Choroid plexus epithelial cell (primary cell): ENCODE results near the gene ZSCAN10.

Experiments
- DNase-seq: peaks from one replicate; pipeline ENCODE4 v3.0.0-alpha.2; 2010; ENCODE audit warnings: low read depth
- H3K4me3 ChIP-seq: 2 replicates; pipeline ENCODE4 v1.5.1; 2011; ENCODE audit warnings: low read depth, mild to moderate bottlenecking, control low read depth, low read length, moderate library complexity
- CTCF ChIP-seq: conservative IDR thresholded peaks from 2 replicates; pipeline ENCODE4 v1.5.1; 2011; ENCODE audit warnings: low read depth, mild to moderate bottlenecking, control low read depth, inconsistent platforms, low read length, moderate library complexity

Gene ZSCAN10

GRCh38 chr16:3063625-3064386 lies 35.3 kb downstream of the ZSCAN10 start:
- TF ChIP-seq CTCF: no peak

GRCh38 chr16:3062553-3062952 lies 36.5 kb downstream of the ZSCAN10 start:
- no peak for DNase-seq
- TF ChIP-seq CTCF: no peak
- H3K4me3 ChIP-seq: no peak overlapping the region

More at GRCh38 chr16:3063625-3064386, 35.3 kb downstream of the ZSCAN10 start:
- DNase-seq: no peak
- H3K4me3 ChIP-seq: no peak overlapping the region

- no peak for TF ChIP-seq CTCF
- H3K4me3 ChIP-seq: no peak overlapping the region
- DNase-seq: no peak
Measured at GRCh38 chr16:3060339-3061127, 38.6 kb downstream of the ZSCAN10 start.

DNA sequence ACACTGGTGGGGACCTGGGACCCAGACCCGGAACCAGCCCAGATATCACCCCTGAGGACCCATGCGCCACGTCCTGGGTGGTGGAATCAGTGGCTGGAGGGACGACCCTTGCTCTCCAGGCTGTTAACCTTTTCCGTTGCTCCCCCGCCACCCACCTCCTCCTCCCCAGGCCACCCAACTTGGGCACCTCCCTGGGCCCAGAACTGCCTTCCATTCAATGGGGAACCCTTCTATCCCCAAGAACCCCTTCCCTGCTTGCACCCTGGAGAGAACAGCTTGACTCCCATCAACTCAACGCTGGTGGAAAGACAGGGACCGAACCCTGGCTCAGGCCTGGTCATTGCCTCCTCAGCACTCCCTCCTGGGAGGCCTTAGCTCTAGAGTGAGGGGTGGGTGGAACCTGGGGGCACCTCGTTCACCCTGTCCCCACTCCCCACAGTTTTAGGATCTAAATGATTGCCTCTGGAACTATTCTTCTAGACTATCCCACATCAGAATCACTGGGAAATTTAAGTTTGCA lies 39.3 kb downstream of the ZSCAN10 start:
- no peak for TF ChIP-seq CTCF

DNA sequence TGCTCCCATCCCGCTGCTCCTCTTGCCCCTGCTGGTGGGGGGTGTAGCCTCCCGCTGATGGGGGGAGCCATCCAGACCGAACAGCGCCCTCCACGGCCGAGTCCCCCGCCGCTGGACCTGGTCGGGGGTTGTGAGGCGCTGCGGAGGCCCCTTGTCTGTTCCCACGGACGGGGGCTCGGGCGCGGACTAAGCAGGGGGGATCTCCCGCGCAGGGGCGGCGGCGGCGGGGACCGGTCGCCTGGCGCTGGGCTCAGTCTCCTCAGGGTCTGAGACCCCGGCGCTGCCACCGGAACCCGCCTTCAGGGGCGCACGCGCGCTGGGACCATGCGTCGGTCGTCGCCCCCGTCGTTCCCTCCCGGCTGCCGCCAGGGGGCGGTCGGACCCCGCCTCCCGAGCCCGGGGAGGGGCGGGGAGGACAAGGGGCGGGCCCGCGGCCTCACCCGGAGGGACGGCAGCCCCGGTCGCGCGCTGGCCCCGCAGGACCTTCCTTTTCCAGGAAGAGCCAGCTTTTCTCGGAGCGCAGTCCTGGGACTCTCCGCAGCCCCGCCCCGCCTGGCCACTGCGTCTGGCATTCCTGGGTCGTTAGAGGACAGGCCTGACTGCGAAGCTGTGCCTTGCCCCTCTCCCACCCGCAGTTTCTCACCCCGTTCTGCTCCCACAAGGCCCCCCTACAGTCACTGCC lies 39.9 kb downstream of the ZSCAN10 start:
- TF ChIP-seq CTCF: peak; percentile 51
- H3K4me3 ChIP-seq: peak overlapping the region; percentile 74
- peak; percentile 76 for DNase-seq

More for the DNA sequence above, 39.3 kb downstream of the ZSCAN10 start:
- H3K4me3 ChIP-seq: peak overlapping the region; percentile 74
- no peak for DNase-seq

GRCh38 chr16:3058139-3059030 lies 40.7 kb downstream of the ZSCAN10 start:
- peak; percentile 16 for TF ChIP-seq CTCF
- peak; percentile 38 for DNase-seq
- peak overlapping the region; percentile 74 for H3K4me3 ChIP-seq
